ENCODE measurements around the gene OTUB2. TPM values are rescaled to one million over a fixed set of nuclear protein-coding genes. Genes with fewer than 3 reads are reported as not detected.

OTUB2 gene
- total RNA-seq, 1 experiment from 2014 or later, result 7.7 TPM

DNA sequence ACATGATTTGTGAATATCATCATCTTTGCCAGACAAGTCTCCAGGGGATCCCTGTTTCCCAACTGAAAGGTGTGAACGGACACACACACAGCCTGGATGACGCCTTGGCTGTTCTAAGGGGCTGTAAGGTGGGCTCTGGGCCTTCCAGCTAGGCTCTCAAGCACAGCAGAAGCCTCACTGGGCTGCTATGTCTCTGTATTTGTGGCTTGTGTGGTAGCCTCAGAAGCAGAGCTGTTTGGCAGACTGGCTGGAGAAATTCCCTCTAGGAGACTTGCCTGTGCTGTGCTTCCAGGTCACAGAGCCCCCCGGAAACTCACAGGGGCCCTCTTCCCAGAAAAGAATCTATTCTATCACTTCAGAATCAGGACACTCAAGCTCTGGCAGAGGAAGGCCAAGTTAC lies 21.4 kb downstream of the OTUB2 start:
- Histone ChIP-seq H3K4me1 (ENCODE audit: insufficient read depth, low read length) (no peaks in the 10 kb centered on the region), H3K9me3 (ENCODE audit: low read length) (no peaks in the 10 kb centered on the region), H4K20me1 (ENCODE audit: low read length) (peaks cover 2% of the 10 kb centered on the region; the same call in 1 of the 2 replicates), H3K4me3 (ENCODE audit: low read length) (no peak overlapping the region), H3F3A (ENCODE audit: low read length, unreplicated experiment) (no peaks in the 10 kb centered on the region), H3K27ac (ENCODE audit: low read length) (no peak overlapping the region), H3K9me2 (replicated peaks; ENCODE audit: low read length) (no peaks in the 10 kb centered on the region), H3K9ac (ENCODE audit: low read length) (no peak overlapping the region), H3K36me3 (ENCODE audit: low read depth, low read length) (peaks cover 59% of the 10 kb centered on the region), H3K27me3 (ENCODE audit: low read length) (no peaks in the 10 kb centered on the region), H2AFZ (ENCODE audit: low read length) (no peak overlapping the region), H3K4me2 (ENCODE audit: low read length) (no peak overlapping the region), H3K79me2 (ENCODE audit: low read length) (no peaks in the 10 kb centered on the region)
- DNase-seq (no peak), ATAC-seq (no peak)
- BruUV-seq (replicated peaks), result no TSS peak
- CTCF ChIA-PET, result no interaction called here
- TF ChIP-seq EZH2phosphoT487 (IDR thresholded peaks at IDR 0.05; ENCODE audit: borderline replicate concordance, low read length) (no peak), EZH2 (IDR thresholded peaks at IDR 0.05; ENCODE audit: low read length, unreplicated experiment) (no peak)
- TF ChIP-seq, protein P1, sequence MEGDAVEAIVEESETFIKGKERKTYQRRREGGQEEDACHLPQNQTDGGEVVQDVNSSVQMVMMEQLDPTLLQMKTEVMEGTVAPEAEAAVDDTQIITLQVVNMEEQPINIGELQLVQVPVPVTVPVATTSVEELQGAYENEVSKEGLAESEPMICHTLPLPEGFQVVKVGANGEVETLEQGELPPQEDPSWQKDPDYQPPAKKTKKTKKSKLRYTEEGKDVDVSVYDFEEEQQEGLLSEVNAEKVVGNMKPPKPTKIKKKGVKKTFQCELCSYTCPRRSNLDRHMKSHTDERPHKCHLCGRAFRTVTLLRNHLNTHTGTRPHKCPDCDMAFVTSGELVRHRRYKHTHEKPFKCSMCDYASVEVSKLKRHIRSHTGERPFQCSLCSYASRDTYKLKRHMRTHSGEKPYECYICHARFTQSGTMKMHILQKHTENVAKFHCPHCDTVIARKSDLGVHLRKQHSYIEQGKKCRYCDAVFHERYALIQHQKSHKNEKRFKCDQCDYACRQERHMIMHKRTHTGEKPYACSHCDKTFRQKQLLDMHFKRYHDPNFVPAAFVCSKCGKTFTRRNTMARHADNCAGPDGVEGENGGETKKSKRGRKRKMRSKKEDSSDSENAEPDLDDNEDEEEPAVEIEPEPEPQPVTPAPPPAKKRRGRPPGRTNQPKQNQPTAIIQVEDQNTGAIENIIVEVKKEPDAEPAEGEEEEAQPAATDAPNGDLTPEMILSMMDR (conservative IDR thresholded peaks at IDR 0.05; ENCODE audit: low read depth, low read length), result no peak
- POLR2A ChIA-PET (ENCODE audit: unreplicated experiment), result no interaction called here
- intact Hi-C loops (cut with micrococcal nuclease), result no loop called here

DNA sequence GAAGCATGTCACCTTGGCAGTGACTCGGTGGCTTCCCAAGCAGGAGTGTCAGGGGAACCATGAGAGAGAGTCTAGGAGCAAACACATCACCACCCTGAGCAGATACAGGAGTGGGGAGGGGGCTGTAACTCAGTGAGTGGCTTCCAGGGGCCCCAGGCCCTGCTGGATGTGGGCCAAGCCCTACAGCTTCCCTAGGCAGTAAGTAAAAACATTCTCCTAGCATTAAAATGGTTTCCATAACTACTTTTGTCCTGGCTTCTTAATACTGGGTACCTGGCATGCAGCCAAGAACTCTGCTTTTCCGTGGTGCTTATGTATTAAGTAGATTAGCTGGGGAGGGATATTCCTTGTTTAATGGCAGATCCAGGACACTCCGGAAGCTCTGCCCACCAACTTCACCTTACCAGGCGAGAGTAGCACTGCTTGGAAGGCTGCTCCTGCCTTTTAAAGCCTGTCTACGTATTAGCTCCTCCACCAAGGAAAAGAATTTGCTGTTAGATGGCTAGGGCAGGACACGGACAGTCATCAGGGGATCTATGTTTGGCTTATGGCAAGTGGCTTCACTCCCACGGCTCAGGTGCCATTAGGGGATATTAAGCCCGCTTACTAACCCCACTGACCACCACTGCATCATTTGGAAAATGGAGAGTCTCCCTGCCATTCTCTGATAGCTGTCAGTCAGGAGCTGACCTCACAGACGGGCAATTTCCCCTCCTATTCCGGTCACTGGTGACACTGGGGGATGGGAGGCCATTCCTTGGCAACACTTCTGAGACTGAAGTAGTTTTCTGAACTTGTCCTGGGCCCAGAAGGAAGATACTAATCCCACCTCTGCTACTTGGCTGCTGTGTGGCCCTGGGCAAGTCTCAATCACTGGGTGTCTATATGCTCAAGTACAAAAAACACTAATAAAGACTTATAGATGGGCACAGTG lies 22.8 kb downstream of the OTUB2 start:
- Histone ChIP-seq H3K27ac (ENCODE audit: low read length) (no peak overlapping the region), H2AFZ (ENCODE audit: low read length) (no peak overlapping the region), H4K20me1 (ENCODE audit: low read length) (peaks cover 4% of the 10 kb centered on the region; the same call in 1 of the 2 replicates), H3K9ac (ENCODE audit: low read length) (no peak overlapping the region), H3K27me3 (ENCODE audit: low read length) (no peaks in the 10 kb centered on the region), H3K9me2 (replicated peaks; ENCODE audit: low read length) (no peaks in the 10 kb centered on the region), H3K4me1 (ENCODE audit: insufficient read depth, low read length) (no peaks in the 10 kb centered on the region), H3K4me2 (ENCODE audit: low read length) (no peak overlapping the region), H3K9me3 (ENCODE audit: low read length) (no peaks in the 10 kb centered on the region), H3K36me3 (ENCODE audit: low read depth, low read length) (peaks cover 65% of the 10 kb centered on the region), H3K4me3 (ENCODE audit: low read length) (no peak overlapping the region), H3F3A (ENCODE audit: low read length, unreplicated experiment) (no peaks in the 10 kb centered on the region), H3K79me2 (ENCODE audit: low read length) (no peaks in the 10 kb centered on the region)
- intact Hi-C loops (cut with micrococcal nuclease), result no loop called here
- no peak for TF ChIP-seq EZH2 (IDR thresholded peaks at IDR 0.05; ENCODE audit: low read length, unreplicated experiment)
- TF ChIP-seq, protein P1 (conservative IDR thresholded peaks at IDR 0.05; ENCODE audit: low read depth, low read length), result no peak
- TF ChIP-seq EZH2phosphoT487 (IDR thresholded peaks at IDR 0.05; ENCODE audit: borderline replicate concordance, low read length), result no peak
- no peak for DNase-seq
- ATAC-seq, result no peak
- POLR2A ChIA-PET (ENCODE audit: unreplicated experiment), result no interaction called here
- CTCF ChIA-PET, result no interaction called here
- BruUV-seq (replicated peaks), result no TSS peak

DNA sequence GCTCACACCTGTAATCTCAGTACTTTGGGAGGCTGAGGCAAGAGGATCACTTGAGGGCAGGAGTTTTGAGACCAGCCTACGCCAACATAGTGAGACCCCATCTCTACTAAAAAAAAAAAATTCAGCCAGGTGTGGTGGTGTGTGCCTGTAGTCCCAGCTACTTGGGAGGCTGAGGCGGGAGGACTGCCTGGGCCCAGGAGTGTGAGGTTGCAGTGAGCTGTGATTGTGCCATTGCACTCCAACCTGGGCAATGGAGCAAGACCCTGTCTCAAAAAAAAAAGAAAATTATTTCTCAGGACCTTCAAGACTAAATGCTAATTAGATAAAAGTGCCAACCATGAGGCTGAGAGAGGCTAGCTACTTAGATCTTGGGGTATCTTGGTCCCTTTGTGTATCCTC lies 23.5 kb downstream of the OTUB2 start:
- Histone ChIP-seq H3K9me3 (ENCODE audit: low read length) (no peaks in the 10 kb centered on the region), H4K20me1 (ENCODE audit: low read length) (peaks cover 4% of the 10 kb centered on the region; the same call in 1 of the 2 replicates), H3K79me2 (ENCODE audit: low read length) (no peaks in the 10 kb centered on the region), H3F3A (ENCODE audit: low read length, unreplicated experiment) (no peaks in the 10 kb centered on the region), H3K36me3 (ENCODE audit: low read depth, low read length) (peaks cover 64% of the 10 kb centered on the region), H3K9ac (ENCODE audit: low read length) (no peak overlapping the region), H3K27me3 (ENCODE audit: low read length) (no peaks in the 10 kb centered on the region), H2AFZ (ENCODE audit: low read length) (no peak overlapping the region), H3K4me1 (ENCODE audit: insufficient read depth, low read length) (no peaks in the 10 kb centered on the region), H3K4me3 (ENCODE audit: low read length) (no peak overlapping the region), H3K9me2 (replicated peaks; ENCODE audit: low read length) (no peaks in the 10 kb centered on the region), H3K27ac (ENCODE audit: low read length) (no peak overlapping the region), H3K4me2 (ENCODE audit: low read length) (no peak overlapping the region)
- BruUV-seq (replicated peaks), result no TSS peak
- no peak for DNase-seq
- no peak for TF ChIP-seq EZH2phosphoT487 (IDR thresholded peaks at IDR 0.05; ENCODE audit: borderline replicate concordance, low read length)
- TF ChIP-seq, protein P1 (conservative IDR thresholded peaks at IDR 0.05; ENCODE audit: low read depth, low read length), result no peak
- TF ChIP-seq EZH2 (IDR thresholded peaks at IDR 0.05; ENCODE audit: low read length, unreplicated experiment), result no peak
- no peak for ATAC-seq
- CTCF ChIA-PET, result no interaction called here
- intact Hi-C loops (cut with micrococcal nuclease), result no loop called here
- POLR2A ChIA-PET (ENCODE audit: unreplicated experiment), result no interaction called here

All from PC-3 (cell line).